Measurements from ENCODE around the gene CKM. TPM values are rescaled to one million over a fixed set of nuclear protein-coding genes. Genes with fewer than 3 reads are reported as not detected.

The CKM gene
- total and polyA plus RNA-seq, 8 donors = 0.23 to 4.9 (median 1.2) TPM; not detected in 5

- FAIRE-seq (no peak), DNase-seq (no peak), ATAC-seq (no peak)
- WGBS, 2 donors = 89 to 94% methylated on average over 11 of the region's 11 CpGs
- H3K9me3 ChIP-seq = no peaks in the 10 kb centered on the region
- intact Hi-C loops (cut with DNase I) = no loop called here
- H3K4me1 ChIP-seq = no peaks in the 10 kb centered on the region
- peaks cover 0 to 6% (median 0%) of the 10 kb centered on the region in 3 donors for H3K36me3 ChIP-seq
- H3K4me3 ChIP-seq = no peak overlapping the region
- TF ChIP-seq, protein P1, sequence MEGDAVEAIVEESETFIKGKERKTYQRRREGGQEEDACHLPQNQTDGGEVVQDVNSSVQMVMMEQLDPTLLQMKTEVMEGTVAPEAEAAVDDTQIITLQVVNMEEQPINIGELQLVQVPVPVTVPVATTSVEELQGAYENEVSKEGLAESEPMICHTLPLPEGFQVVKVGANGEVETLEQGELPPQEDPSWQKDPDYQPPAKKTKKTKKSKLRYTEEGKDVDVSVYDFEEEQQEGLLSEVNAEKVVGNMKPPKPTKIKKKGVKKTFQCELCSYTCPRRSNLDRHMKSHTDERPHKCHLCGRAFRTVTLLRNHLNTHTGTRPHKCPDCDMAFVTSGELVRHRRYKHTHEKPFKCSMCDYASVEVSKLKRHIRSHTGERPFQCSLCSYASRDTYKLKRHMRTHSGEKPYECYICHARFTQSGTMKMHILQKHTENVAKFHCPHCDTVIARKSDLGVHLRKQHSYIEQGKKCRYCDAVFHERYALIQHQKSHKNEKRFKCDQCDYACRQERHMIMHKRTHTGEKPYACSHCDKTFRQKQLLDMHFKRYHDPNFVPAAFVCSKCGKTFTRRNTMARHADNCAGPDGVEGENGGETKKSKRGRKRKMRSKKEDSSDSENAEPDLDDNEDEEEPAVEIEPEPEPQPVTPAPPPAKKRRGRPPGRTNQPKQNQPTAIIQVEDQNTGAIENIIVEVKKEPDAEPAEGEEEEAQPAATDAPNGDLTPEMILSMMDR (IDR thresholded peaks at IDR 0.05) = no peak
- H3K27ac ChIP-seq = no peak overlapping the region
- no peaks in the 10 kb centered on the region for H3K27me3 ChIP-seq
Measured at GRCh38 chr19:45354241-45354842, 31.7 kb upstream of the CKM start.

DNA sequence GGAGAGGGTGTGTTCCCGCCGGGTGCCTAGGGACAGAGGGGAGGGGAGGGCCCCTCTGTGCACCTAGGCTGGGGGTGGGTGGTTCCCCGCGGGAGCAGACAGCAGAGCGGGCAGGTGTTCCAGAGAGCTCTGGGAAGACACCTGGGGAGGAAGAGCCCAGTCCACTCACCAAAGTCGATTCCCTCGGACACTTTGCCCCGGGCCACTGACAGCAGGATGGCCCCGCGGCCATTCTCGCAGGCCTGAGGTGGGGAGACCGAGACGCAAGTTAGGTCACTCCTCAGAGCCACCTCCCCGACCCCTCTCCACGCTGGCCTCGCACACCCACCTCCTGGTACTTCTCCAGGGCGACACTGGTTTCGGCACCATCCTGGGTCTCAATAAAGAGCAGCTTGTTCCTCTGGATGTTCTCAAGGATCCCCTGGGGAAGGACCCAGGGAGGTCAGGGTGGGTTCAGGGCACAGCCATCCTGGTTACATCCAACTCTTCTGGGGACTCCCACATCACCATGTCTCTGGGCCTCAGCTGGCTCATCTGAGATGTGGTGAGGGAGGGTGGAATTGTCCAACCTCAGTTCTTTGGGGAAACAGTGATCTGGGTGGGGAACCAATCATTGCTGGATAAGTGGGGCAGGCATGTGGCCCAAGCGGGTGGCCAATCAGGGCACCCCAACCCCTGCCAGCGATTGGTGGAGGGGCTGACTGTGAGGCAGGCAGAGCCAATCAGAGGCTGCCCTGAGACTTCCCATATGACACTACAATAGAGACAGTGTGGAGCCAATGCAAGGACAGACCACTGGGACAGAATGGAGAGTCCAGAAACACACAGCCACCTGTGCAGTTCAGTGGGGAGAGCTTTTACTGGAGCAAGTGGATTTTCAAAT, 30.5 kb upstream of the CKM start:
- WGBS, 2 donors = 90 to 93% methylated on average over 20 of the region's 20 CpGs

DNA sequence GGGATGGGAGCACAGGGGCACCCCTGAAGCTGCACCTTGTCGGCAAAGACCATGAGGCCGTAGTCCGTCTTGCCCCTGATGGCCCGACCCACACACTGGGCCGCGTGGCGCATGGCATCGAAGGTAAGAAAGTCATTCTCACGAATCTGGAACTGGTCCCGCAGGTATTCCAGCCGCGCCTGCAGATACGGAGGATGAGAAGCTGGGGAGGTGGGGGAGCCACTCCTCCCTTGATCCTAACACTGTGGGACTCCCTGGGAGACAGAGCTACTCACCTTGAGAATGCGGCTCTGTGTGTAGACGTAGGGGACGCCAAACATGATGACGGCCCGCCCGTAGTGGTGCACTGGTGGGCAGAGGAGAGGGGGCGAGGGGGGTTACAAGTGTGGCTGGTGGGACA, 29.8 kb upstream of the CKM start:
- DNase-seq (no peak), FAIRE-seq (no peak), ATAC-seq (no peak)
- no peaks in the 10 kb centered on the region for H3K27me3 ChIP-seq
- TF ChIP-seq, protein P1 (IDR thresholded peaks at IDR 0.05) = no peak
- intact Hi-C loops (cut with DNase I) = no loop called here
- H3K4me1 ChIP-seq = no peaks in the 10 kb centered on the region
- no peak overlapping the region for H3K27ac ChIP-seq
- H3K4me3 ChIP-seq = no peak overlapping the region
- no peaks in the 10 kb centered on the region for H3K9me3 ChIP-seq
- peaks cover 0 to 6% (median 0%) of the 10 kb centered on the region in 3 donors for H3K36me3 ChIP-seq
- 90 to 92% methylated on average over 20 of the region's 20 CpGs for WGBS, 2 donors

More for the DNA sequence above, 30.5 kb upstream of the CKM start:
- FAIRE-seq (no peak), ATAC-seq (no peak), DNase-seq (no peak)
- no peak overlapping the region for H3K27ac ChIP-seq
- H3K36me3 ChIP-seq = peaks cover 0 to 6% (median 0%) of the 10 kb centered on the region in 3 donors
- intact Hi-C loops (cut with DNase I) = no loop called here
- no peak overlapping the region for H3K4me3 ChIP-seq
- no peaks in the 10 kb centered on the region for H3K27me3 ChIP-seq
- no peaks in the 10 kb centered on the region for H3K4me1 ChIP-seq
- H3K9me3 ChIP-seq = no peaks in the 10 kb centered on the region
- TF ChIP-seq, protein P1 (IDR thresholded peaks at IDR 0.05) = no peak

- no peaks in the 10 kb centered on the region for H3K4me1 ChIP-seq
- no peaks in the 10 kb centered on the region for H3K27me3 ChIP-seq
- no peak overlapping the region for H3K4me3 ChIP-seq
- H3K36me3 ChIP-seq = peaks cover 0 to 6% (median 0%) of the 10 kb centered on the region in 3 donors
- 87 to 88% methylated on average over 15 of the region's 15 CpGs for WGBS, 2 donors
- ATAC-seq (no peak), FAIRE-seq (no peak), DNase-seq (no peak)
- H3K27ac ChIP-seq = no peak overlapping the region
- intact Hi-C loops (cut with DNase I) = no loop called here
- TF ChIP-seq, protein P1 (IDR thresholded peaks at IDR 0.05) = no peak
- H3K9me3 ChIP-seq = no peaks in the 10 kb centered on the region
Measured at GRCh38 chr19:45352062-45352461, 29.4 kb upstream of the CKM start.

Measured in pancreas (tissue), 10 donors.